ENCODE measurements around the gene SDCCAG8. TPM values are rescaled to one million over a fixed set of nuclear protein-coding genes. Genes with fewer than 3 reads are reported as not detected.
"Not testable (repeated sequence)": the region's sequence is repeated elsewhere in the genome, so short reads cannot be mapped to it uniquely, and the experiment has no call there.

Gene SDCCAG8
- total RNA-seq = 42.7 and 63.9 TPM in 2 replicates

DNA sequence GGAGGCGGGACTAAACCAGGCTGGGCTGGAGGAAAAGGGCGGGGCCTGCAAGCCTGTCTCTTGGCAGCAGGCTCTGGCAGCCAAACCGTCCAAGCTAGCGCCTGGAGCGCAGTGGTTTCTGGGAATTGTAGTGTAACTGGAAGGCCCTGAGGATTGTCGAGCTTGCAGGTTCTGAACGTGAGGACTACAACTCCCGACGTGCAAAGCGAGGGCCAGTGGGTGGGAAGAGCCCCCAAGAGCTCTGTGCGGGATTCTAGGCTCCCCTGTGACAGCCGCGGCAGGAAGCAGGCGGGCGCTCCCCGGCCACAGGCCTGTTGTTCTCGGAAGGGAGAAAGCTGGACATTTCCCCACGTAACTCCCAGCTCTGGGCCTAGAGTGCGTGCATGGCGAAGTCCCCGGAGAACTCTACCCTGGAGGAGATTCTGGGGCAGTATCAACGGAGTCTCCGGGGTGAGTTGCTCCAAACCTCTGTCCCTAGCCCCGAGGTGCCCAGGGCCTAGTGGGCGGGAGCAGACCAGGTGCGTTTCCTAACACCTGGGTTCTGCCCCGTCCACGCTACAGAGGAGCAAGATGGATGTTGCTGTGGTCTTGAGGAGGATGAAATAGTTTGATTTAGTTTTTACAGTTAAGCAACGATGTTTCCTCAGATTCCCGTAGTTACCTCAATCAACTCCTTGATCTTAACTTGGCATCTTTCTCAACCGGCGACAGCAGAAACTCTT, at the start of gene SDCCAG8:
TSS of gene SDCCAG8 (plus strand) at position 251 of the 722 bp plus-strand sequence. CDS start at position 384, 133 bp downstream.
- no peaks in the 10 kb centered on the region for H3K9me3 ChIP-seq (ENCODE audit: low read depth, low read length)
- peaks cover 18% of the 10 kb centered on the region for H4K20me1 ChIP-seq (ENCODE audit: insufficient read depth, low read length)
- H3K79me2 ChIP-seq (ENCODE audit: insufficient read depth, low read length) = peaks cover 95% of the 10 kb centered on the region
- TF ChIP-seq, protein P1, sequence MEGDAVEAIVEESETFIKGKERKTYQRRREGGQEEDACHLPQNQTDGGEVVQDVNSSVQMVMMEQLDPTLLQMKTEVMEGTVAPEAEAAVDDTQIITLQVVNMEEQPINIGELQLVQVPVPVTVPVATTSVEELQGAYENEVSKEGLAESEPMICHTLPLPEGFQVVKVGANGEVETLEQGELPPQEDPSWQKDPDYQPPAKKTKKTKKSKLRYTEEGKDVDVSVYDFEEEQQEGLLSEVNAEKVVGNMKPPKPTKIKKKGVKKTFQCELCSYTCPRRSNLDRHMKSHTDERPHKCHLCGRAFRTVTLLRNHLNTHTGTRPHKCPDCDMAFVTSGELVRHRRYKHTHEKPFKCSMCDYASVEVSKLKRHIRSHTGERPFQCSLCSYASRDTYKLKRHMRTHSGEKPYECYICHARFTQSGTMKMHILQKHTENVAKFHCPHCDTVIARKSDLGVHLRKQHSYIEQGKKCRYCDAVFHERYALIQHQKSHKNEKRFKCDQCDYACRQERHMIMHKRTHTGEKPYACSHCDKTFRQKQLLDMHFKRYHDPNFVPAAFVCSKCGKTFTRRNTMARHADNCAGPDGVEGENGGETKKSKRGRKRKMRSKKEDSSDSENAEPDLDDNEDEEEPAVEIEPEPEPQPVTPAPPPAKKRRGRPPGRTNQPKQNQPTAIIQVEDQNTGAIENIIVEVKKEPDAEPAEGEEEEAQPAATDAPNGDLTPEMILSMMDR (IDR thresholded peaks at IDR 0.05; ENCODE audit: extremely low read depth, low read depth, low read length) = no peak
- peak within 1 kb of the TSS; percentile 99 for H3K4me2 ChIP-seq (ENCODE audit: insufficient read depth, low read length)
- peak within 1 kb of the TSS; percentile 95 for H3K4me3 ChIP-seq (ENCODE audit: insufficient read depth, low read length)
- peak within 1 kb of the TSS; percentile 91 for H3K27ac ChIP-seq (ENCODE audit: low read depth, low read length)
- no peaks in the 10 kb centered on the region for H3K36me3 ChIP-seq (ENCODE audit: insufficient read depth, low read length)
- peak; percentile 97 for DNase-seq (ENCODE audit: insufficient read length, low spot score, missing footprints)
- H2AFZ ChIP-seq (ENCODE audit: low read length) = peak within 1 kb of the TSS; percentile 93
- H3K27me3 ChIP-seq (ENCODE audit: insufficient read depth, low read length) = no peaks in the 10 kb centered on the region
- H3K4me1 ChIP-seq (ENCODE audit: insufficient read depth, low read length) = peaks cover 29% of the 10 kb centered on the region

DNA sequence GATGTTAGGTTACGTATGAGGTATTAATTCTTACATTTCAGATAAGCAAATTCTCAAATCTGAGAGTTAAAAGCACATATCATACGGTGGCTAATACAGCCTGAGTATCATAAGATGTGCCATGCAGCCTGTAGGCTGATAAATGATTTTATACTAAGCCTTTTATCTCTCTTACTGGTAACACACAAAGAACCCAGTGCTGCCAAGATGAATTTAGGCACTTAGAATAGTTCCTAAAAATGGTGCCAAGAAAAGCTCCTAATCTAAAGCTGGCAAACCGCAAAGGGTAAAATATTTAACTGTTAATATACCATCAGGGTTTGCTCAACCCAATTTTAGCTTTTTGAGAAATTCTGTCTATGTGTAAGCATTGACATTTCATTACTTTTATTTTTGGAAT, 43.9 kb upstream of the SDCCAG8 start:
- peaks cover 33% of the 10 kb centered on the region for H3K79me2 ChIP-seq (ENCODE audit: insufficient read depth, low read length)

DNA sequence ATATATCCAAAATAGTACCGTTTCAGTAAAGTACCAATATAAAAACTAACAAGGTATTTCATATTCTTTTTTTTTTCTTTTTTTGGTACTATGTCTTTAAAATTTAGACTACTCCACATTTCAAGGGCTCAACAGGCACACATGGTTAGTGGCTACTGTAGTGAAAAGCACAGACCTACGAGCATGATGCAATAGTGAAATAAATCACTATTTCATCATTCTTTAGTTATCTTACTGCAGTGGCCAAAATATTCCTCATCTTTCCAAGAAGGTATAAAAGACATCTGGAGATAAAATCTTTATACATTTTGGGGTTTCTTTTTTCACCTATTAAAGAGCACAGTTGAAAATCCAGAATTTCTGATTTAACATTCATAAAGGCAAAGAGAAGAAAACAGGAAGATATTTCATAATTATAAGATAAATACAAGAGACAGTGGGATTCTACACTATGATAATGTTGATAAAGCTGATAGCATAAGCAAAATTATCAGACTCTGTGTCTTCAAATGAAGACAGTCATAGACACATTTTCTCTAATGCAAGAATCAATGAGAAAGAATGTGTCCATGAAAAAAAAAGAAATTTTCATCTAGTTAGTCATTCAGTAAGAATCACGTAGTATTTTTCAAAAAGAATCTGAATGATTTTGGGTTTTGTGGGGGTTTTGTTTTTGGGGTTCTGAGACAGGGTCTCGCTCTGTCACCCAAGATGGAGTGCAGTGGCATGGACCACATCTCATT, 42.6 kb upstream of the SDCCAG8 start:
- peak overlapping the region; percentile 87 for H3K27ac ChIP-seq (ENCODE audit: low read depth, low read length)
- H3K4me2 ChIP-seq (ENCODE audit: insufficient read depth, low read length) = peak overlapping the region; percentile 39
- no peak overlapping the region for H3K4me3 ChIP-seq (ENCODE audit: insufficient read depth, low read length)

More for the DNA sequence above, 43.9 kb upstream of the SDCCAG8 start:
- H3K9me3 ChIP-seq (ENCODE audit: low read depth, low read length); H3K36me3 ChIP-seq (ENCODE audit: insufficient read depth, low read length); H2AFZ ChIP-seq (ENCODE audit: low read length); H3K4me3 ChIP-seq (ENCODE audit: insufficient read depth, low read length); DNase-seq (ENCODE audit: insufficient read length, low spot score, missing footprints); H4K20me1 ChIP-seq (ENCODE audit: insufficient read depth, low read length); H3K27me3 ChIP-seq (ENCODE audit: insufficient read depth, low read length): not testable (repeated sequence)
- peaks cover 21% of the 10 kb centered on the region for H3K4me1 ChIP-seq (ENCODE audit: insufficient read depth, low read length)
- H3K4me2 ChIP-seq (ENCODE audit: insufficient read depth, low read length) = peak overlapping the region; percentile 26
- H3K27ac ChIP-seq (ENCODE audit: low read depth, low read length) = peak overlapping the region; percentile 87

DNA sequence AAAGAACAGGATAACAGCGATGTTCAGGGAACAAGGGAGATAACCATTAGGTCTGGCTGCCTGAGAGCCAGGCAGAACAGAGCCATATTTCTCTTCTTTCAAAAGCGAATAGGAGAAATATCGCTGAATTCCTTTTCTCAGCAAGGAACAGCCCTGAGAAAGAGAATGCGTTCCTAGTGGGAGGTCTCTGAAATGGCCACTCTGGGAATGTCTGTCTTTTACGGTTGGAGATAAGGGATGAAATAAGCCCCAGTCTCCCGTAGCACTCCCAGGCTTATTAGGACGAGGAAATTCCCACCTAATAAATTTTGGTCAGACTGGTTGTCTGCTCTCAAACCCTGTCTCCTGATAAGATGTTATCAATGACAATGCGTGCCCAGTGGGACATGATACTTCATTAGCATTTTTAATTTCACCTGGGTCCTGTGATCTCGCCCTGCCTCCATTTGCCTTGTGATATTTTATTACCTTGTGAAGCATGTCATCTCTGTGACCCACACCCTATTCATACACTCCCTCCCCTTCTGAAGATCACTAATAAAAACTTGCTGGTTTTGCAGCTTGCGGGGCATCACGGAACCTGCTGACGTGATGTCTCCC, 40.5 kb upstream of the SDCCAG8 start:
- H2AFZ ChIP-seq (ENCODE audit: low read length); H3K9me3 ChIP-seq (ENCODE audit: low read depth, low read length); H3K4me2 ChIP-seq (ENCODE audit: insufficient read depth, low read length); H4K20me1 ChIP-seq (ENCODE audit: insufficient read depth, low read length); H3K4me3 ChIP-seq (ENCODE audit: insufficient read depth, low read length); H3K27me3 ChIP-seq (ENCODE audit: insufficient read depth, low read length); H3K27ac ChIP-seq (ENCODE audit: low read depth, low read length); DNase-seq (ENCODE audit: insufficient read length, low spot score, missing footprints): not testable (repeated sequence)
- H3K4me1 ChIP-seq (ENCODE audit: insufficient read depth, low read length) = peaks cover 21% of the 10 kb centered on the region
- peaks cover 66% of the 10 kb centered on the region for H3K79me2 ChIP-seq (ENCODE audit: insufficient read depth, low read length)
- H3K36me3 ChIP-seq (ENCODE audit: insufficient read depth, low read length) = peaks cover 16% of the 10 kb centered on the region

More for the DNA sequence above, 42.6 kb upstream of the SDCCAG8 start:
- no peaks in the 10 kb centered on the region for H3K9me3 ChIP-seq (ENCODE audit: low read depth, low read length)
- no peaks in the 10 kb centered on the region for H3K27me3 ChIP-seq (ENCODE audit: insufficient read depth, low read length)
- TF ChIP-seq, protein P1 (IDR thresholded peaks at IDR 0.05; ENCODE audit: extremely low read depth, low read depth, low read length) = no peak
- H3K79me2 ChIP-seq (ENCODE audit: insufficient read depth, low read length) = peaks cover 46% of the 10 kb centered on the region
- H3K4me1 ChIP-seq (ENCODE audit: insufficient read depth, low read length) = peaks cover 21% of the 10 kb centered on the region
- peak; percentile 39 for DNase-seq (ENCODE audit: insufficient read length, low spot score, missing footprints)
- H3K36me3 ChIP-seq (ENCODE audit: insufficient read depth, low read length) = peaks cover 4% of the 10 kb centered on the region
- H2AFZ ChIP-seq (ENCODE audit: low read length) = no peak overlapping the region
- peaks cover 8% of the 10 kb centered on the region for H4K20me1 ChIP-seq (ENCODE audit: insufficient read depth, low read length)
